H9 (cell line): ENCODE measurements around the gene COA1. TPM values are rescaled to one million over a fixed set of nuclear protein-coding genes. Genes with fewer than 3 reads are reported as not detected.

ENCODE experiments used
- DNase-seq: peaks from one replicate; pipeline ENCODE4 v3.0.0-alpha.2; 2017
- H2AFZ ChIP-seq: one replicate; pipeline ENCODE4 v1.6.1; 2013; ENCODE audit warnings: mild to moderate bottlenecking, low read length, control low read depth, moderate library complexity
- H2AK5ac ChIP-seq: 2 replicates; pipeline ENCODE4 v1.6.1; 2013; ENCODE audit warnings: low read length, control low read depth, mixed read lengths; ENCODE audit not compliant: insufficient read length
- H2BK120ac ChIP-seq: one replicate; pipeline ENCODE4 v1.6.1; 2013; ENCODE audit warnings: low read depth, mild to moderate bottlenecking, low read length, control low read depth, inconsistent platforms; ENCODE audit not compliant: poor library complexity, severe bottlenecking
- H2BK12ac ChIP-seq: 2 replicates; pipeline ENCODE4 v1.6.1; 2013; ENCODE audit warnings: low read length, control low read depth, mixed read lengths, low read depth; ENCODE audit not compliant: insufficient read length
- H2BK15ac ChIP-seq: 2 replicates; pipeline ENCODE4 v1.6.1; 2013; ENCODE audit warnings: low read depth, low read length, control low read depth
- H2BK20ac ChIP-seq: one replicate; pipeline ENCODE4 v1.6.1; 2013; ENCODE audit warnings: low read depth, mild to moderate bottlenecking, low read length, control low read depth, inconsistent platforms; ENCODE audit not compliant: poor library complexity, severe bottlenecking
- H2BK5ac ChIP-seq: 2 replicates; pipeline ENCODE4 v1.6.1; 2013; ENCODE audit warnings: low read length, control low read depth, mixed read lengths; ENCODE audit not compliant: insufficient read length
- H3K14ac ChIP-seq: 2 replicates; pipeline ENCODE4 v1.6.1; 2013; ENCODE audit warnings: low read length, control low read depth; ENCODE audit not compliant: insufficient read depth
- H3K18ac ChIP-seq: 2 replicates; pipeline ENCODE4 v1.6.1; 2013; ENCODE audit warnings: low read depth, mild to moderate bottlenecking, mixed read lengths, low read length, control low read depth; ENCODE audit not compliant: insufficient read length
- H3K23ac ChIP-seq: 2 replicates; pipeline ENCODE4 v1.6.1; 2013; ENCODE audit warnings: low read length, control low read depth, mixed read lengths, low read depth; ENCODE audit not compliant: insufficient read length
- H3K23me2 ChIP-seq: 2 replicates; pipeline ENCODE4 v1.6.1; 2013; ENCODE audit warnings: low read depth, mild to moderate bottlenecking, mixed read lengths, low read length, control low read depth; ENCODE audit not compliant: insufficient read length, poor library complexity, severe bottlenecking
- H3K27ac ChIP-seq: 2 replicates; pipeline ENCODE4 v1.5.1; 2013; ENCODE audit warnings: low read length, control low read depth, mixed read lengths, low read depth; ENCODE audit not compliant: insufficient read length
- H3K27me3 ChIP-seq: 2 replicates; pipeline ENCODE4 v1.6.1; 2013; ENCODE audit warnings: low read length, control low read depth, inconsistent platforms; ENCODE audit not compliant: insufficient read depth
- H3K4ac ChIP-seq: 2 replicates; pipeline ENCODE4 v1.6.1; 2013; ENCODE audit warnings: low read depth, mild to moderate bottlenecking, control low read depth, inconsistent platforms, low read length, moderate library complexity
- H3K4me1 ChIP-seq: 2 replicates; pipeline ENCODE4 v1.6.1; 2013; ENCODE audit warnings: low read length, control low read depth, inconsistent platforms; ENCODE audit not compliant: insufficient read depth
- H3K4me2 ChIP-seq: 2 replicates; pipeline ENCODE4 v1.6.1; 2013; ENCODE audit warnings: low read length, control low read depth, mixed read lengths; ENCODE audit not compliant: insufficient read length, insufficient read depth
- H3K56ac ChIP-seq: 2 replicates; pipeline ENCODE4 v1.6.1; 2013; ENCODE audit warnings: low read depth, mild to moderate bottlenecking, mixed read lengths, low read length, control low read depth; ENCODE audit not compliant: insufficient read length
- H3K79me1 ChIP-seq: 2 replicates; pipeline ENCODE4 v1.6.1; 2013; ENCODE audit warnings: low read depth, mild to moderate bottlenecking, moderate library complexity, low read length, control low read depth, inconsistent platforms; ENCODE audit not compliant: insufficient read depth, poor library complexity, severe bottlenecking
- H3K79me2 ChIP-seq: 2 replicates; pipeline ENCODE4 v1.6.1; 2013; ENCODE audit warnings: low read length, control low read depth, inconsistent platforms; ENCODE audit not compliant: insufficient read depth
- H3K9ac ChIP-seq: 2 replicates; pipeline ENCODE4 v1.6.1; 2013; ENCODE audit warnings: low read length, control low read depth, mixed read lengths; ENCODE audit not compliant: insufficient read length; ENCODE audit errors: extremely low read depth
- H3K9me3 ChIP-seq: one replicate; pipeline ENCODE4 v1.6.1; 2013; ENCODE audit warnings: low read depth, low read length, inconsistent platforms; ENCODE audit not compliant: control insufficient read depth
- H3T11ph ChIP-seq: one replicate; pipeline ENCODE4 v1.6.1; 2013; ENCODE audit warnings: mild to moderate bottlenecking, low read length, control low read depth, inconsistent platforms
- H4K20me1 ChIP-seq: one replicate; pipeline ENCODE4 v1.6.1; 2013; ENCODE audit not compliant: control insufficient read depth, insufficient read length, insufficient read depth
- H4K5ac ChIP-seq: 2 replicates; pipeline ENCODE4 v1.6.1; 2013; ENCODE audit warnings: low read depth, mild to moderate bottlenecking, mixed read lengths, low read length, control low read depth; ENCODE audit not compliant: insufficient read length
- H4K8ac ChIP-seq: replicated peaks from 2 replicates; pipeline ENCODE4 v1.6.1; 2013; ENCODE audit warnings: low read length, control low read depth, mixed read lengths, low read depth; ENCODE audit not compliant: insufficient read length
- H4K91ac ChIP-seq: 2 replicates; pipeline ENCODE4 v1.6.1; 2013; ENCODE audit warnings: low read depth, mild to moderate bottlenecking, moderate library complexity, mixed read lengths, low read length, control low read depth; ENCODE audit not compliant: insufficient read length
- H3K27ac Mint-ChIP-seq, 3 experiments: 2 replicates in 2 of 3; 3 replicates in 1 of 3; pipeline ENCODE4 v1.8.0; 2020 to 2021; ENCODE audit warnings: mixed read lengths in 3 of 3, mild to moderate bottlenecking in 1 of 3, moderate library complexity in 1 of 3
- H3K27me3 Mint-ChIP-seq: 2 replicates; pipeline ENCODE4 v1.8.0; 2021; ENCODE audit warnings: low read depth, mild to moderate bottlenecking, moderate library complexity, mixed read lengths
- H3K36me3 Mint-ChIP-seq, 3 experiments: 2 replicates in 2 of 3; 3 replicates in 1 of 3; pipeline ENCODE4 v1.8.0; 2020 to 2021; ENCODE audit warnings: low read depth in 3 of 3, mixed read lengths in 3 of 3; ENCODE audit not compliant: insufficient read depth in 1 of 3
- H3K4me1 Mint-ChIP-seq, 2 experiments: 2 replicates each; pipeline ENCODE4 v1.8.0; 2020; ENCODE audit warnings: mixed read lengths in 2 of 2
- H3K4me3 Mint-ChIP-seq, 2 experiments: 2 replicates in 1 of 2; 3 replicates in 1 of 2; pipeline ENCODE4 v1.8.0; 2020 to 2021; ENCODE audit warnings: mild to moderate bottlenecking in 2 of 2, mixed read lengths in 2 of 2, moderate library complexity in 1 of 2
- H3K9me3 Mint-ChIP-seq, 2 experiments: 2 replicates in 1 of 2; 3 replicates in 1 of 2; pipeline ENCODE4 v1.8.0; 2020; ENCODE audit warnings: mild to moderate bottlenecking in 2 of 2, mixed read lengths in 2 of 2, moderate library complexity in 1 of 2
- CTCF ChIP-seq: fragments of 200-600 bp; sonication (generic); conservative IDR thresholded peaks from 3 replicates; pipeline ENCODE4 v1.8.0; 2021; ENCODE audit warnings: antibody characterized with exemption, mild to moderate bottlenecking
- WGBS: extraction: QIAGEN DNeasy Blood & Tissue Kit; methylation state at CpG from one replicate; pipeline ENCODE4 v1.1.7; 2013; ENCODE audit warnings: missing lambda C conversion rate, low lambda C conversion rate, mixed read lengths; ENCODE audit not compliant: insufficient read length; ENCODE audit errors: extremely low coverage; 5-methylcytosine and 5-hydroxymethylcytosine counted together
- total RNA-seq: library from RNA; stranded (reverse); gene quantifications from 2 replicates; pipeline ENCODE4 v1.2.1, GENCODE V29; 2021

COA1 gene
- total RNA-seq, 1 experiment from 2014 or later: 138 TPM

- no peak for DNase-seq
Observed at GRCh38 chr7:43735802-43736603, 6.7 kb upstream of the COA1 start.

More at GRCh38 chr7:43735802-43736603, 6.7 kb upstream of the COA1 start:
- Histone ChIP-seq H2AK5ac (no peak overlapping the region), H3K4me1 (no peaks in the 10 kb centered on the region), H2BK20ac (no peak overlapping the region), H3K79me1 (no peaks in the 10 kb centered on the region), H4K91ac (no peak overlapping the region), H2BK12ac (no peak overlapping the region), H3K23ac (no peak overlapping the region), H2AFZ (no peak overlapping the region), H4K8ac (no peak overlapping the region), H4K20me1 (no peaks in the 10 kb centered on the region), H3K79me2 (no peaks in the 10 kb centered on the region), H3K56ac (no peak overlapping the region), H3K14ac (no peak overlapping the region), H2BK15ac (no peak overlapping the region), H3K27me3 (no peaks in the 10 kb centered on the region), H3K4ac (no peak overlapping the region), H3T11ph (no peak overlapping the region), H4K5ac (no peak overlapping the region), H3K4me2 (no peak overlapping the region), H3K9ac (no peak overlapping the region), H2BK5ac (no peak overlapping the region), H3K23me2 (no peaks in the 10 kb centered on the region), H3K9me3 (no peaks in the 10 kb centered on the region), H2BK120ac (no peak overlapping the region), H3K27ac (no peak overlapping the region), H3K18ac (no peak overlapping the region)
- Mint-ChIP-seq H3K4me3 (no peak overlapping the region), H3K9me3 (0 out of 5 replicates have a peak, but pooled peaks cover 0 to 1% of the 10 kb centered on the region in 2 experiments), H3K36me3 (no peaks in the 10 kb centered on the region), H3K4me1 (peaks cover 3 to 5% of the 10 kb centered on the region in 2 experiments; a peak in 2 of 4 replicates), H3K27me3 (no peaks in the 10 kb centered on the region; the same call in 1 of the 2 replicates), H3K27ac (no peak overlapping the region)
- no CpG with 5 or more reads among the region's 2 CpGs for WGBS
- no peak for TF ChIP-seq CTCF
